Endothelial cell of umbilical vein (primary cell): Measurements from ENCODE around the gene TTC27. TPM values are rescaled to one million over a fixed set of nuclear protein-coding genes. Genes with fewer than 3 reads are reported as not detected.

Experiments
- BruUV-seq: library from RNA; stranded (reverse); fragments of 400-500 nt; replicated peaks from 2 replicates; lab custom pipeline; 2021; lab: Mats Ljungman, UMichigan
- CTCF ChIA-PET: fragments of 300-600, 350-600 bp; sonication (Branson Sonifier 250); formaldehyde crosslinking; loops from one replicate; lab custom pipeline; 2021; ENCODE audit warnings: antibody characterized with exemption, inconsistent platforms; lab: Charles Lee
- POLR2A ChIA-PET: fragments of 300-600, 350-600 bp; sonication (Branson Sonifier 250); formaldehyde crosslinking; loops from one replicate; lab custom pipeline; 2021; ENCODE audit warnings: antibody characterized with exemption, inconsistent platforms; lab: Charles Lee
- DNase-seq: peaks from one replicate; pipeline ENCODE4 v3.0.0-alpha.2; 2011; ENCODE audit warnings: low read depth, low spot score
- FAIRE-seq: peaks from 2 replicates; lab custom pipeline; 2011; peaks lifted over from hg19 to GRCh38; lab: Jason Lieb, UNC
- H2AFZ ChIP-seq: 2 replicates; pipeline ENCODE4 v1.6.0; 2012; ENCODE audit warnings: low read depth, low read length, control low read depth, inconsistent platforms
- H3K27ac ChIP-seq: 2 replicates; pipeline ENCODE4 v1.5.1; 2011; ENCODE audit warnings: low read depth, mild to moderate bottlenecking, control low read depth, low read length, moderate library complexity; ENCODE audit not compliant: insufficient read depth
- H3K27me3 ChIP-seq, 2 experiments: 2 replicates each; pipeline versions ENCODE4 v1.6.0 to v1.6.1; 2011; ENCODE audit warnings: low read length in 2 of 2, mixed read lengths in 1 of 2; ENCODE audit not compliant: control insufficient read depth in 2 of 2, insufficient read depth in 2 of 2
- H3K36me3 ChIP-seq, 2 experiments: 2 replicates in 1 of 2; 3 replicates in 1 of 2; pipeline ENCODE4 v1.5.1; 2011; ENCODE audit warnings: low read length in 2 of 2, mild to moderate bottlenecking in 1 of 2, moderate library complexity in 1 of 2; ENCODE audit not compliant: control insufficient read depth in 2 of 2, insufficient read depth in 2 of 2; ENCODE audit errors: extremely low read depth in 1 of 2
- H3K4me1 ChIP-seq: 3 replicates; pipeline ENCODE4 v1.5.1; 2011; ENCODE audit warnings: mild to moderate bottlenecking, low read length; ENCODE audit not compliant: control insufficient read depth, insufficient read depth; ENCODE audit errors: extremely low read depth
- H3K4me2 ChIP-seq: 2 replicates; pipeline ENCODE4 v1.6.1; 2011; ENCODE audit warnings: low read length, control low read depth, mixed read lengths; ENCODE audit not compliant: insufficient read depth
- H3K4me3 ChIP-seq, 3 experiments: fragments of 200-600 bp in 1 of 3; sonication (generic), shearing (Covaris generic) in 1 of 3; replicated peaks in 1 of 3; 2 replicates each; pipeline ENCODE4 v1.5.1; 2011 to 2016; ENCODE audit warnings: control low read depth in 3 of 3, low read length in 3 of 3, mild to moderate bottlenecking in 2 of 3, inconsistent platforms in 1 of 3, low read depth in 1 of 3, moderate library complexity in 1 of 3; ENCODE audit not compliant: insufficient read depth in 1 of 3
- H3K79me2 ChIP-seq: 2 replicates; pipeline ENCODE4 v1.6.0; 2012; ENCODE audit warnings: low read length, inconsistent platforms; ENCODE audit not compliant: control insufficient read depth, insufficient read depth
- H3K9ac ChIP-seq: replicated peaks from 2 replicates; pipeline ENCODE3; 2011; ENCODE audit warnings: low read length, control low read depth; ENCODE audit not compliant: insufficient read depth; ENCODE audit errors: extremely low read depth
- H3K9me1 ChIP-seq: replicated peaks from 3 replicates; pipeline ENCODE4 v1.6.0; 2011; ENCODE audit warnings: mild to moderate bottlenecking, low read length; ENCODE audit not compliant: control insufficient read depth, insufficient read depth; ENCODE audit errors: extremely low read depth
- H3K9me3 ChIP-seq: replicated peaks from 2 replicates; pipeline ENCODE4 v1.5.1; 2012; ENCODE audit warnings: low read length, inconsistent platforms; ENCODE audit not compliant: control insufficient read depth, insufficient read depth
- H4K20me1 ChIP-seq: replicated peaks from 2 replicates; pipeline ENCODE3; 2011; ENCODE audit warnings: mild to moderate bottlenecking, low read length; ENCODE audit not compliant: control insufficient read depth, insufficient read depth; ENCODE audit errors: extremely low read depth
- MYC ChIP-seq: IDR thresholded peaks from one replicate; pipeline ENCODE4 v1.6.1; 2011; ENCODE audit warnings: mild to moderate bottlenecking, low read depth, low read length
- dilution Hi-C: fragments of 300-500 bp; cut with MboI; formaldehyde crosslinking; loops from one replicate; pipeline ENCODE4 v1.15.0; 2019; ENCODE audit warnings: low sequenced_read_pairs; ENCODE audit not compliant: extremely low pct_ligation_motif_present
- intact Hi-C: fragments of 100-400 bp; cut with micrococcal nuclease; formaldehyde crosslinking; loops from one replicate; pipeline ENCODE4 v1.10.0; 2022
- polyA plus RNA-seq, 4 experiments: library from polyadenylated mRNA; depleted of rRNA in 3 of 4; stranded (reverse) in 3 of 4; unstranded in 1 of 4; fragments of >200 nt; gene quantifications; 2 replicates each; pipeline versions ENCODE4 v1.2.1 to v1.2.3, GENCODE V29; 2011 to 2012; ENCODE audit warnings: missing spikeins in 1 of 4
- total RNA-seq: library from RNA; stranded (reverse); gene quantifications from 2 replicates; pipeline ENCODE4 v1.2.3, GENCODE V29; 2021
- TF ChIP-seq, protein P1 (sequence below): IDR thresholded peaks from 2 replicates; pipeline ENCODE4 v1.6.1; 2011; ENCODE audit not compliant: insufficient read depth, insufficient read length

The TTC27 gene
- total and polyA plus RNA-seq, 2 donors (not counting 3 experiments of a cell fraction or from before 2014, with no cell fraction given), result 16.3 to 20.1 TPM

DNA sequence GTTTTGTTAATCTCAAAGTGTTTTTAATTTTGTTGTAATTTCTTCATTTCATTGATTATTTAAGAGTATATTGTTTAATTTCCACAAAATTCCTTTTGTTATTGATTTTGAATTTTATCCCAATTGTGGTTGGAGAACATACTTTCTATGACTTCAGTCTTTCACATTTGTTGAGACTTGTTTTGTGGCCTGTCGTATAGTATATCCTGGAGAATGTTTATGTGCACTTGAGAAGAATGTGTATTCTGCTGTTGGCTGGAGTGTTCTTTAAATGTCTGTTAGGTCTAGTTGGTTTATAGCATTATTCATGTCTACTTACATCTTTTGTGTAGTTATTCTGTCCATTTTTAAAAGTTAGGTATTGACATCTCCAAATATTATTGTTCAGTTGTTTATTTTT lies 120.3 kb downstream of the TTC27 start:
- Histone ChIP-seq H3K4me2 (no peak overlapping the region), H3K79me2 (no peaks in the 10 kb centered on the region), H3K4me1 (peaks cover 2% of the 10 kb centered on the region), H3K9ac (no peak overlapping the region), H3K9me1 (no peaks in the 10 kb centered on the region), H3K27ac (no peak overlapping the region), H4K20me1 (no peaks in the 10 kb centered on the region), H3K27me3 (no peaks in the 10 kb centered on the region), H3K4me3 (no peak overlapping the region), H3K36me3 (no peaks in the 10 kb centered on the region), H3K9me3 (no peaks in the 10 kb centered on the region), H2AFZ (no peak overlapping the region)
- dilution Hi-C loops, result no loop called here
- BruUV-seq, result no TSS peak
- TF ChIP-seq, protein P1, sequence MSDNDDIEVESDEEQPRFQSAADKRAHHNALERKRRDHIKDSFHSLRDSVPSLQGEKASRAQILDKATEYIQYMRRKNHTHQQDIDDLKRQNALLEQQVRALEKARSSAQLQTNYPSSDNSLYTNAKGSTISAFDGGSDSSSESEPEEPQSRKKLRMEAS, result no peak
- ChIA-PET POLR2A (no interaction called here), CTCF (no interaction called here)
- no peak for DNase-seq
- FAIRE-seq, result no peak
- intact Hi-C loops, result no loop called here

DNA sequence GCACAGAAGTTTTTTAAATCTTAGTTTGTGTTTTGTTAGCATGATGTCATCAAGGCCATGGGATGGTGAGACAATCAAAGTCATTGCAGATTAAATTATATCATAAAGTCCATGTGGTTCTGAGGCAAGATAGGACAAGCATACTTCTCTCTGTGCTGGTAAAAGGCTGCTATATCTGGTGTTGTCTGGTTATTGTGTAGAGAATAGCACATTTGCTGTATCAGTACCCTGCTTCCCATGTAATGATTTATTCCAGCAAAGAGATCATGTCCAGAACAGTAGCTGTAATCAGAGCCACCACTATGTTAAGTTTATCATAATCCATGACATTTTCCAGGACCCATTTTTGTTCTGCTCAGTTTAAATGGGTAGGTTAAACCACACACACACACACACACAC lies 123.0 kb downstream of the TTC27 start:
- Histone ChIP-seq H4K20me1 (no peaks in the 10 kb centered on the region), H3K9me3 (no peaks in the 10 kb centered on the region), H2AFZ (no peak overlapping the region), H3K27me3 (no peaks in the 10 kb centered on the region), H3K27ac (no peak overlapping the region), H3K79me2 (no peaks in the 10 kb centered on the region), H3K36me3 (no peaks in the 10 kb centered on the region), H3K4me2 (no peak overlapping the region), H3K9me1 (no peaks in the 10 kb centered on the region), H3K4me1 (peaks cover 2% of the 10 kb centered on the region), H3K9ac (no peak overlapping the region), H3K4me3 (no peak overlapping the region)
- FAIRE-seq, result no peak
- dilution Hi-C loops (no loop called here), intact Hi-C loops (no loop called here)
- CTCF ChIA-PET, result interaction anchor here (1.2 to 1.3 kb wide), 2 partner anchors 11 to 31 kb away, joined by 3 to 4 read pairs; no protein-coding TSS in a partner anchor
- POLR2A ChIA-PET, result no interaction called here
- no TSS peak for BruUV-seq
- no peak for TF ChIP-seq MYC
- DNase-seq, result no peak
